GM20431 (cell line): ENCODE measurements around the gene PAGR1.
"Not testable (repeated sequence)": the region's sequence is repeated elsewhere in the genome, so short reads cannot be mapped to it uniquely, and the experiment has no call there.

Experiments used
- in situ Hi-C: fragments of 300-500 bp; cut with MseI, MboI; formaldehyde crosslinking; loops from one replicate; pipeline ENCODE4 v1.15.0; 2020; ENCODE audit warnings: low sequenced_read_pairs; ENCODE audit not compliant: unreplicated experiment

Gene PAGR1

DNA sequence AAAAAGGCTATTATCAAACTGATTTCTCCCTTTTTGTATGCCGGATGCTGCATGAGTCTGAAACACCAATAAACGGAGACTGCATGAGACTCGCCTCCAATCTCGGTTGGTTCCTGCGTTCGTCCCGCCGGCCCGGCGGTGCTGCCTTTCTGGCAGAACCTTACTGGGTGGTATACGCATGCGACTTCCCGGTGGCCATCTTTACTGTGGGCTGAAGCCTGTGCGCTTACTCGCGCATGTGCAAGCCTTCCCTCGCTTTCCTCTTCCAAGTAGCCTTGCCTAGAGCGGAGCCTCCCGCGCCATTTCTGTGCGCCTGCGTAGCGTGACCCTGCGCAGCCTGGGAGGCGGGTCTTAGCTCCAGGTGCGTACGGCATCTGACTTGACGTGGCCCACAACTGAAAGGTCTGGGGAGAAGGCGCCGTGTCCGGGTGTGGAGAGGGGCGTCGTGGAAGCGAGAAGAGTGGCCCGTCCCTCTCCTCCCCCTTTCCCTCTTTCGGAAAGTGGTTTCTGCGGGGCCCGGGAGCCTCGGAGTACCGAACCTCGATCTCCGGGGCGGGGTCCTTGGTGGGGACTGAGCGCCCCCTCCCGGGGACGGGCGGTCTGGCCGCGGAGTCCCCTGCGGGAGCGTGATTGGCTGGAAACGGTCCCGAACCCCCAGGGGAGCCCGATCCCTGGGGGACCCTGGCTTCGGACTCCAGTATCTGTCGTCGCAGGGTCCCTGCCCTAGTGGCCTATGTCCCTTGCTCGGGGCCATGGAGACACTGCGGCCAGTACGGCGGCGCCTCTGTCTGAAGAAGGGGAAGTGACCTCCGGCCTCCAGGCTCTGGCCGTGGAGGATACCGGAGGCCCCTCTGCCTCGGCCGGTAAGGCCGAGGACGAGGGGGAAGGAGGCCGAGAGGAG is at the start of gene PAGR1:
TSS of gene PAGR1 (plus strand) at position 360 of the 901 bp plus-strand sequence. CDS start at position 734, 374 bp downstream.
- in situ Hi-C loops, result loop anchor here (10.0 kb wide), 1 partner anchor 59 kb away; no protein-coding TSS in a partner anchor

DNA sequence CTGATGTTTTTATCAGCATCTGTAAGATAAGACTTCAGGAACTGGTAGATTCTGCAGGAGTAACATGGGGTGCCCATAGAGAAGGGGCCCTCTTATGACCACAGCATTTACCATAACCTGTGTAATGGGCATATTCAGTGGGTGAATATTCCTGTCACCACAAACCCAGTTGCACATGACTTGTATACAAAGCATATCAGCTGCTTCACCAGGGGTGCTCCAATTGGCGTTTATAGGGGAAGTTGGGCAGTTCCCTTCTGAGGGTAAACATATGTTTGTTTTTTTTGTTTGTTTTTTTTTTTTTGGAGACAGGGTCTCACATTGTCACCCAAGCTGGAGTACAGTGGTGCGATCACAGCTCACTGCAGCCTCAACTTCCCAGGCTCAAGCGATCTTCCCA is 49.4 kb upstream of the PAGR1 start:
- in situ Hi-C loops, result no loop called here

DNA sequence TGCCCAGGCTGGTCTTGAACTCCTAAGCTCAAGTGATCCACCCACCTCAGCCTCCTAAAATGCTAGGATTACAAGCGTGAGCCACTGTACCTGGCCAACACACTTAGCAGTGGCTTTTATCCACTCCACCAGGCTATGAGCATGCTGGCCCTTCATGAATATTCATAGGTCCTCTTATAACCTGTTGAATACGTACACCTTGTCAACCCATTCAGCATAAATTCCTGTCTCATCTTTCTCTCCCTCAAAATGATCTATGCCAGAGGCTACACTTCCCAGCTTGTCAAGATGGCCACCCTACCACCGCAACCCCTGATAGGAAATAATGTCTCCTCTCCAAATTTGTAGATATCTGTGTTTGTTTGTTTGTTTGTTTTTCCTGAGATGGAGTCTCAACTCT is 48.9 kb upstream of the PAGR1 start:
- in situ Hi-C loops, result no loop called here

DNA sequence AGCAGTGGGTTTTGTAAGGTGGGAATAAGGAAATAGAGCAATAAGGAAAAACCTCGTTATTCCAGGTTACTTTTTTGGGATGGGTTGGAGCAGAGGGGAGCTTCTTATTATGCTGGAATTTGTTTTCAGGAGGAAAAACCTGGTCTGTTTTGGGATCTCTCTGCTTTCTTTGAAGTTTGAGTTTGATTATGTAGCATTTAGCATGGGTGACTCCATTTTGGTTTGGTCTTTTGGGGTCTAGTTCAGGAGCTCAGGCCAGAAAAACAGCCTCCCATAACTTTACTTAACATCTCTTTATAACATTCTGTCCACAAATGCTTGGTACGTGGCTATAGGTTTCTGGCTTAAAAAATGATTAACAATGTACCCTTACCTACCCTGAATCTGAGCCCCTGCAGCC is 46.4 kb upstream of the PAGR1 start:
- in situ Hi-C loops, result no loop called here

DNA sequence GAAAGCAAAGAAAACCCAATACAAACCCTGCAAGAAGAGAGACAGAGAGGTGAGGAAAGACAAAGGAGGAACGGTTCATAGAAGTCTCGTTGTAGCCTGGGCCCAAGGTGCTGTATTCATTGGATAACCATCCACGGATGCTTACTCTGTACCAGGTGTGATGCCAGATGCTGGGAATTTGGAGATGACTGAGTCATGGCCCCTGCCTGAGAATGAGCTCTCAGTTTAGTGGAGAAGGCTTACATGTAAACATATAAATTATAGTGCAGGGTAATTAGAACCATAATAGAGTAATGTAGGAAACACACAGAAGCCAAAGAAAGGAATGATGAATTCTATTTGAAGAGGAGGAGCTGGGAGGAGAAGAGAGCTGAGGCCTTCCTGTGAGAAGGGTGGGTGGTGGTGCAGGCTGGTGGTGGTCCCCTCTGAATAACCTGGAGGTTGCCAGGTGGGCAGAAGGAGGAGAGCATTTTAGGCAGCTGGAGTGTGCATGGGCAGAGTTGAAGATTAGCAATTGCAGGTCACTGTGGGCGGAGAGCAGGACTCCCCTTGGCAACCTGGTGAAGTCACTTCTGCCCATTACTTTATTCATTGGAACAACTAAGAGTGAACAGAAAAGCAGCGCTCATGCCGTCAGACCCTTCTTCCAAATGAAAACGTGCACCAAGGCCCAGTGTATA is 45.6 kb upstream of the PAGR1 start:
- in situ Hi-C loops, result no loop called here

DNA sequence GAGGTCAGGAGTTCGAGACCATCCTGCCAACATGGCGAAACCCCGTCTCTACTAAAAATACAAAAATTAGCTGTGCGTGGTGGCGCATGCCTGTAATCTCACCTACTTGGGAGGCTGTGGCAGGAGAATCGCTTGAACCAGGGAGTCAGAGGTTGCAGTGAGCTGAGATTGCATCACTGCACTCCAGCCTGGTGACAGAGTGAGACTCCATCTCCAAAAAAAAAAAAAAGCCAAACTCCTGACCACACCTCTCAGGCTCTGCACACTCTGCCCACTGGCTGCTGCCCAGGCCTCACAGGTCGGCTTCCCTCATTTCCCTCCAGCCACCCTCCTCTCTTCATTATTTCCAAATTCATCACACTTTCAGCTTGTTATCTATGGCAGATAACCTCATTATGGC is 43.6 kb upstream of the PAGR1 start:
- in situ Hi-C loops, result not testable (repeated sequence)

DNA sequence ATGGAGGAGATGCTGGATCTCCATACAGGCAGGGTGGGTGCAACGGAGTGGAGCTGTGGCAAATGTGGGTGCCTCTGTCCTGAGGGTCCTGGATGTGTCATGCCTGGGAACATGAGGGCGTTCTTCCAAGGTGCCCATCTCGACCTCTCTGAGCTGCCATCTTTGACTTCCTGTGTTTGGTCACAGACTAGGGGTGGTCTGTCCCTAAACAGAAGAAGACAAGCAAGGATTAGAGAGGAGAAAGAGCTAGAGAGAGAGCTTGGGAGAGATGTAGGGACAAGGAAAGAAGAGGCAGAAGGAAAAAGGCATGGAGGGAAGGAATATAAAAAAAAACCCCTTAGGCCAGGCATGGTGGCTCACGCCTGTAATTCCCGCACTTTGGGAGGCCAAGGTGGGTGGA is 41.2 kb upstream of the PAGR1 start:
- in situ Hi-C loops, result no loop called here

DNA sequence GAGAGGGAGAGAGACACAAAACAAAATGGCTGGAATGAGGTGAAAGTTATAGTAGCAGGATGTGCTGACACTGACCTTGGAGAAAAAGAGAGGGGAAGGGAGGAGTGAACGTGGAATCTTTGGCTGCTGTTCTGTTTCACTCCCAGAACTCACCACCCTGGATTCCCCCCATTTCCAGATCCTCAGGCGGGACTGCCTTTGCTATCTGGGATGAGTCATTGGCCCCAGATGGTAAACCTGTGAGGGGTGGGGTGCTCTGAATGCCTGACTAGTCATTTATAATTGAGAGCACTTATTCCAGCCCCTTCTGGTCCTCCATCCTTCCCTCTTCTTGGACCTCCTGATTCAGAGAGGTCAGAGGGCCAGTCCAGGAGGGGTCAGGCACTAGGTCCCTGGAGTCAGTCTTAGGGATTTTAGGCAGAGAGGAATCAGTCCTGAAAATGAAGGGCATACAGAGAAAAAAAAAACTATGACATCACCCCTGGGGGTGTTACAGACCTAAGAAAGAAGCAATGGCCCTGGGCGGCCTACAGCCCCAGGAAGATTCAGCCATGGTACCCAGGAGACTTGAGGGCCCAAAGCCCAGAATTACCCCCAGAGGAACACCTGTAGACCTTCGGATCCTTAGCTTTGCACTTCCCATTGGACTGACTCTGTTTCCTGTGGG is 40.1 kb upstream of the PAGR1 start:
- in situ Hi-C loops, result no loop called here

DNA sequence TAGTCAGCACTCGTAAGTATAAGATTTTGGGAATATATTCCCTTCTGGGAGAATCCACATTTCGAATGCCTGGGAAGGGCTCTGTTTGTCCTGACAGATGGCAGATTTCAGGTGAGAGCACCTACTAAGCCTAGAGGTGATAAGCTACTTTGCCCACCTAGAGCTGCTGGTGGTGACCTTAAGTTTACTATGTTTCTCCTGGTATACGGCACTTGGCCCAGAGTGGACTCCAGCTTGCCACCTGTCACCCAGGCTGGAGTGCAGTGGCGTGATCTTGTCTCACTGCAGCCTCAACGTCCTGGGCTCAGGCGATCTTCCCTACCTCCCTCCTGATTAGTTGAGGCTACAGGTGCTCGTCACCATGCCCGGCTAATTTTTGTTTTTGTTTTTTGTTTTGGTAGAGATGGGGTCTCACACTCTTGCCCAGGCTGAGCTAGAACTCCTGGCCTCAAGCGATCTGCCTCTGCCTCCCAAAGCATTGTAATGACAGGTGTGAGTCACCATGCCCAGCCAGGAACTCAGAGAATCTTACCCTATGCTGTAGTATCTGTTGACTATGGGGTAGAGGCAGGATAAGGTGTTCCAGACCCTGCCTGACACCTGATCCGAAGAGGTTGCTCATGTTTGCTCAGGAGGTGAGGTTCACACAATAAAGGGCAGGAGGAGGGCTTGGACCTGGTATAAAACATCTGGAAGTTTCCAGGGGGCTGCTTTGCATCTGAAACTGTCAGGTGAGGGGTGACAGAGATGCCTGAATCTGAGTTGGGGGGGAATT is 38.2 kb upstream of the PAGR1 start, which contains the start of gene ZG16:
TSS of gene ZG16 (plus strand) at position 681 of the 775 bp plus-strand sequence. CDS start 1,011 bp downstream, outside the sequence.
- in situ Hi-C loops, result no loop called here

DNA sequence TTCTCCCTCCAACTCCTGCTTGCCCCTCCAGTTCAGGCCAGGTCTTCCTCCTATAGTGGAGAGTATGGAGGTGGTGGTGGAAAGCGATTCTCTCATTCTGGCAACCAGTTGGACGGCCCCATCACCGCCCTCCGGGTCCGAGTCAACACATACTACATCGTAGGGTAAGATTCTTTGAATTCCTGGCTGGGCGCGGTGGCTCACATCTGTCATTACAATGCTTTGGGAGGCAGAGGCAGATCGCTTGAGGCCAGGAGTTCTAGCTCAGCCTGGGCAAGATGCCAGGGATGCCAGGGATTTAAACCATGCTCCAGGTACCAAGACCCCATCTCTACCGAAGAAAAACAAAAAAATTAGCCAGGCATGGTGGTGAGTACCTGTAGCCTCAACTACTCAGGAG is 36.5 kb upstream of the PAGR1 start:
- in situ Hi-C loops, result no loop called here

DNA sequence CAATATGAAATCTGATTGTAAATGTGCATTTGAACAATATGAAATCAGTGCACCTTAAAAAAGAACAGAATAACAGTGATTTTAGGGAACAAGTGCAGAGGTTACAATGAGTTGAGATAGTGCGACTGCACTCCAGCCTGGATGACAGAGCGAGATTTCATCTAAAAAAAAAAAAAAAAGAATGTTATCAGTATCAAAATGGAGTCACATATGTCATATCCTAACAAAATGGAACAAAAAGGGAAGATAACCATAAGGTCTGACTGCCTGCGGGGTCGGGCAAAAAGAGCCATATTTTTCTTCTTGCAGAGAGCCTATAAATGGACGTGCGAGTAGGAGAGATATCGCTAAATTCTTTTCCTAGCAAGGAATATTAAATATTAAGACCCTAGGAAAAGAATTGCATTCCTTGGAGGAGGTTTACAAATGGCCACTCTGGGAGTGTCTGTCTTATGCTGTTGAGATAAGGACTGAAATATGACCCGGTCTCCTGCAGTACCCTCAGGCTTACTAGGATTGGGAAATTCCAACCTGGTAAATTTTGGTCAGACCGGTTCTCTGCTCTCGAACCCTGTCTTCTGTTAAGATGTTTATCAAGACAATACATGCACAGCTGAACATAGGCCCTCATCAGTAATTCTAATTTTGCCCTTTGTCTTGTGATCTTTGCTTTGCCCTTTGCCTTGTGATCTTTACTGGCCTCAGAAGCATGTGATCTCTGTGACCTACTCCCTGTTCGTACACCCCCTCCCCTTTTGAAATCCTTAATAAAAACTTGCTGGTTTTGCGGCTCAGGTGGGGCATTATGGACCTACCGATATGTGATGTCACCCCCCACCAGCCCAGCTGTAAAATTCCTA is 32.6 kb upstream of the PAGR1 start:
- in situ Hi-C loops, result not testable (repeated sequence)

DNA sequence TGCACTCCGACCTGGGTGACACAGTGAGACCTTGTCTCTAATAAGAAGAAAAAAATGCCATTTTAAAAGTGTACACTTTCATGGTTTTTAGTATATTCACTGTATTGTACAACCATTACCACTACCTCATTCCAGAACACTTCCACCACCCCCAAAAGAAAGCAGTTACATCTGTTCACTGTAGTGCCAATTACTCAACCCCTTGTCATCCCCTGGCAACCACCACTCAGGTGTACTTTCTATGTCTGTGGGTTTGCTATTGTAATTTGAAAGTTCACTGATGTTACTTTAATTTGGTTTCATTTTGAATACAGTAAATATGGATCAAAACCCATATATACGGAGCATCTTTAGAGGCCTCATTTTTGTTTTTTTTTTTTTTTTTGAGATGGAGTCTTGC is 31.8 kb upstream of the PAGR1 start:
- in situ Hi-C loops, result no loop called here

DNA sequence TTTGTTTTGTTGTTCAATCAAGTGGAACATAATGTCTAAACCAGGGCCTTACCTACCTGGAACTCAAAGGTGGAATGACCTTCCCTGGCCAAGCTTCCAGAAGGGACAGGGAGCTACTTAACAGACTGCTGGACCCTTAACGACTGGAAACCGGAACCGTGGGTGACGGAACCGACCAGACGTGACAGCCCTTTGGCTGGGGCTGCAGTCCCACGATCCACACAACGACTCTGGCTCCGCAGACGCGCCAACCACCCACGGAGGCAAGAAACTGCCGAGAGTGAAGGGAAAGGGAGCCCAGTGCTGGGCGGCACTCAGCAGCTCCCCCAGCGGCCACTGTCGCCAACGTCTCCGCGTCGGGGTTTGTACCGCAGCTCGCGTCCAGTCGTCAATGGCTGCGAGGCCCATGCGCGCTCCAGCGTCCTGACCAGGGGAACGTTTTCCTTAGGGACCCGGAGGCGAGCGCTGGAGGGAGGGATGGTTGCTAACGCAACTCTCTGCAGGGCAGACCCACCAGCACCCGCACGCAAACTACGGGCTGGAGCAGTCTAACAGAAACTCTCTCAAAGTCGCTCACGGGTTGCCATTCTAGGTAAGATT is 31.0 kb upstream of the PAGR1 start:
- in situ Hi-C loops, result no loop called here

DNA sequence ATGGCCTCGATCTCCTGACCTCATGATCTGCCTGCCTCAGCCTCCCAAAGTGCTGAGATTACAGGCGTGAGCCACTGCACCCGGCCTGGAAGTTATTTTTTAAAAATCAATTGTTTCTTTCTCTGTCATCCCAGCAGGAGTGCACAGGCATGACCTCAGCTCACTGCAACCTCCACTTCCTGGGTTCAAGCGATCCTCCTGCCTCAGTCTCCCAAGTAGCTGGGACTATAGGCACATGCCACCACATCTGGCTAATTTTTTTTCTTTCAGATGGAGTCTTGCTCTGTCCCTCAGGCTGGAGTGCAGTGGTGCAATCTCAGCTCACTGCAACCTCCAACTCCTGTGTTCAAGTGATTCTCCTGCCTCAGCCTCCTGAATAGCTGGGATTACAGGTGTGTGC is 28.8 kb upstream of the PAGR1 start:
- in situ Hi-C loops, result not testable (repeated sequence)

DNA sequence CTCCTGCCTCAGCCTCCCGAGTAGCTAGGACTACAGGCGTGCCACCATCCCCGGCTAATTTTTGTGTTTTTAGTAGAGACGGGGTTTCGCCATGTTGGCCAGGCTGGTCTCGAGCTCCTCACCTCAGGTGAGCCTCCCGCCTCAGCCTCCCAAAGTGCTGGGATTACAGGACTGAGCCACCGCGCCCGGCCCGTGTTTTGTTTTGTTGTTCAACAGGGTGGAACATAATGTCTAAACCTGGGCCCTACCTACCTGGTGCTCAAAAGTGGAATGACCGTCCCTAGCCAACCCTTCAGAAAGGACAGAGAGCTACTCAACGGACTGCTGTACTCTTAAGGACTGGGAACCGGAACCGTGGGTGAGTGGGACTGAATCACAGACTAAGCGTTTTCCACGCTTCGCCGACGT is 26.2 kb upstream of the PAGR1 start:
- in situ Hi-C loops, result no loop called here

DNA sequence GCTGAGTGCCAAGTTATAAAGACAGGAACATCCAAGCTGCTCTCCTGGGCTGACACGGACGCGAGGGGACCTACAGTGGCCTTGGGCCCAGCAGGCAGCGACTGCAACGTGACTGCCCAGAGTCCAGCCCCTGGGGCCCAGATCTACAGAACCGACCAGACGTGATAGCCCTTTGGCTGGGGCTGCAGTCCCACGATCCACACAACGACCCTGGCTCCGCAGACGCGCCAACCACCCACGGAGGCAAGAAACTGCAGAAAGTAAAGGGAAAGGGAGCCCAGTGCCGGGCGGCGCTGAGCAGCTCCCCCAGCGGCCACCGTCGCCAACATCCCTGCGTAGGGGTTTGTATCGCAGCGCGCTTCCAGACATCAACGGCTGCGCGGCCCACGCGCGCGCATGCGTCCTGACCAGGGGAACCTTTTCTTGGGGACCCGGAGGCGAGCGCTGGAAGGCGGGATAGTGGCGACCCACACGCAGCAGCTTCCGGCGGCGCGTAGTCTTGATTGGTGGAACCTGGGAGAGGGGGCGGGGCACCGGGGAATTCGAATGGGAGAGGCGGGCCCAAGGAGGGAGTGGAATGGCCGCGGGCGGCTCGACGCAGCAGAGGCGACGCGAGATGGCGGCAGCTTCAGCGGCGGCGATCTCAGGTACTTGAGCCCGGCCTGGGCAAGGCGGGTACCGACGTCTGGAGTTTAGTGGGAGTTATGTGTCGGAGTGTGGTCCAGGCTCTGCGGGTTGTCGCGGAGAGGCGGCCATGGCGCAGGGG is 25.6 kb upstream of the PAGR1 start, which contains the start of gene KIF22:
TSS of gene KIF22 (plus strand) at position 569 of the 766 bp plus-strand sequence. CDS start at position 578, 9 bp downstream.
- in situ Hi-C loops, result no loop called here

DNA sequence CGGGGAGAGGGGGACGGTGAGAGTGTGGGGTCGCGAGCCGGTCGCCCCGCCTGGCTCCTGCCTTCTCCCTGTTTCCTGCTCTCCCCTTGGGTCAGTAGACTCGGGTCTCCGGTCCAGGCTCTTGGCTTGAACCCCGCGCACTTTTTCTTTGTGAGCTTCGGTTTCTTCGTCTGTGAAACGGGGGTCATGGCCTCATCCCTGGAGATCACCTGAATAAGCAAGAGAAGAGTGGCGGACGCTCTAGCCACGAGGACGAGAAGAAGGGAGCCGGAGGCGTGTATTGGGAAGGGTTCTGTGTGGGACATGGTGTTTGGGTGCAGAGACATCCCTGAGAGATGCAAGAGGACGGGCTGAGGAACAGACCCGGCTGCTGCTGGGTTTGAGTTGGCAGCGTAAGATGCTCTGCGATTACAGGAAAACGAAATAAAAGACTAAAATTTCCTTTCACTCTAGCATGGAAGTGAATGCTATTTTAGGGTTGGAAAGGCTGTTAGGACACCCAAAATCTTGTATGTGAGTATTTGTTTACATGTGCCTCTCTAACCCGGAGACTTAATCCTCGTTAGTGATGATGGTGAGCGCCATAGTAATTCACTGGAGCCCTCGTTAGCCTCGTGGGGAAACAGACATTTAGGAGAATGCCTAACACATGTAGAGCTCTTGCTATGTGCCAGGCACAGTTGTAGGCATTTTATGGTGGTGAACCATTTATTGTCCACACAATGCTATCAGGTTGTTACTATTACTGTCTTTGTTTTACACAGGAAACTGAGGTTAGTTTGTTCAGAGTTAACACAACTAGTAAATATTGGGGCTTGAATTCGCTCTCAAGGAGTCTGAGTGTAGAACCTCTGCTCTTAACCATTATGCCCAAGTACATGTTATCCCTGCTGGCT is 24.8 kb upstream of the PAGR1 start:
- in situ Hi-C loops, result no loop called here
